RWPE1 (cell line): ENCODE data around the gene SIGLEC11.

ENCODE experiments used
- CTCF ChIA-PET: fragments of 350-600 bp; sonication (Branson Sonifier 250); formaldehyde crosslinking; extraction: SDS; loops from one replicate; lab custom pipeline; 2021; lab: Yijun Ruan, JAX
- POLR2A ChIA-PET: fragments of 400-600 bp; formaldehyde crosslinking; extraction: SDS; loops from one replicate; lab custom pipeline; 2020; ENCODE audit warnings: antibody characterized with exemption; ENCODE audit not compliant: low non-redundant PET; lab: Yijun Ruan, JAX
- DNase-seq: peaks from one replicate; pipeline ENCODE4 v3.0.0; 2012; ENCODE audit warnings: low spot score
- H3K27ac ChIP-seq: fragments of 450-650 bp; 2 replicates; pipeline ENCODE4 v1.5.1; 2017
- CTCF ChIP-seq: fragments of 450-650 bp; conservative IDR thresholded peaks from 2 replicates; pipeline ENCODE4 v1.5.1; 2017; ENCODE audit warnings: low read depth, mild to moderate bottlenecking

The SIGLEC11 gene

GRCh38 chr19:50002386-50002960 is 41.5 kb upstream of the SIGLEC11 start:
- POLR2A ChIA-PET = no interaction called here

GRCh38 chr19:50001775-50002174 is 40.8 kb upstream of the SIGLEC11 start:
- POLR2A ChIA-PET = no interaction called here
- no peak for DNase-seq
- no peak for TF ChIP-seq CTCF
- CTCF ChIA-PET = interaction anchor here (0.5 kb wide), 1 partner anchor 64 kb away, joined by 3 read pairs; no protein-coding TSS in a partner anchor
- no peak overlapping the region for H3K27ac ChIP-seq

More at GRCh38 chr19:50002386-50002960, 41.5 kb upstream of the SIGLEC11 start:
- no peak for TF ChIP-seq CTCF
- no peak for DNase-seq
- H3K27ac ChIP-seq = no peak overlapping the region; the same call in 1 of the 2 replicates
- CTCF ChIA-PET = no interaction called here

GRCh38 chr19:50000841-50001557 is 40.0 kb upstream of the SIGLEC11 start:
- TF ChIP-seq CTCF = no peak
- no peak overlapping the region for H3K27ac ChIP-seq
- ChIA-PET POLR2A (no interaction called here), CTCF (interaction anchor here (0.5 kb wide), 1 partner anchor 63 kb away, joined by 3 read pairs; no protein-coding TSS in a partner anchor)
- DNase-seq = no peak

- DNase-seq = no peak
- CTCF ChIA-PET = no interaction called here
- POLR2A ChIA-PET = no interaction called here
- no peak overlapping the region for H3K27ac ChIP-seq
- TF ChIP-seq CTCF = no peak
Observed at GRCh38 chr19:50000038-50000840, 39.3 kb upstream of the SIGLEC11 start.

GRCh38 chr19:49999371-50000010 is 38.5 kb upstream of the SIGLEC11 start:
- POLR2A ChIA-PET = no interaction called here
- H3K27ac ChIP-seq = no peak overlapping the region
- no peak for DNase-seq
- TF ChIP-seq CTCF = no peak
- CTCF ChIA-PET = no interaction called here

GRCh38 chr19:49997709-49998108 is 36.7 kb upstream of the SIGLEC11 start:
- CTCF ChIA-PET = no interaction called here

More at GRCh38 chr19:49997709-49998108, 36.7 kb upstream of the SIGLEC11 start:
- no peak for TF ChIP-seq CTCF
- POLR2A ChIA-PET = no interaction called here
- peak; percentile 59 for DNase-seq
- no peak overlapping the region for H3K27ac ChIP-seq
